Liver (tissue), 3 donors: ENCODE results near the gene MYH7B.

ENCODE experiments used
- CTCF ChIP-seq: fragments of 150-350 bp; IDR thresholded peaks from 2 replicates; pipeline ENCODE4 v1.5.1; 2017; ENCODE audit warnings: improper control_type of control experiment, low read depth, low read length; ENCODE audit not compliant: missing input control
- GABPA ChIP-seq, 2 donors: IDR thresholded peaks in 1 of 2; conservative IDR thresholded peaks in 1 of 2; 2 replicates each; pipeline ENCODE4 v1.6.1; 2016; ENCODE audit warnings: antibody characterized with exemption in 2 of 2, mild to moderate bottlenecking in 1 of 2, moderate library complexity in 1 of 2
- JUND ChIP-seq, 2 donors: IDR thresholded peaks; 2 replicates each; pipeline ENCODE4 v1.6.1; 2016; ENCODE audit warnings: antibody characterized with exemption in 2 of 2
- RAD21 ChIP-seq, 2 donors: IDR thresholded peaks; 2 replicates each; pipeline ENCODE4 v1.6.1; 2016; ENCODE audit warnings: antibody characterized with exemption in 2 of 2, mild to moderate bottlenecking in 2 of 2
- RXRA ChIP-seq, 2 donors: IDR thresholded peaks; 2 replicates each; pipeline ENCODE4 v1.6.1; 2017 to 2018; ENCODE audit warnings: antibody characterized with exemption in 2 of 2, mild to moderate bottlenecking in 1 of 2
- TAF1 ChIP-seq: conservative IDR thresholded peaks from 2 replicates; pipeline ENCODE4 v1.6.1; 2016; ENCODE audit warnings: antibody characterized with exemption, mild to moderate bottlenecking
- TF ChIP-seq, protein P1 (sequence below): IDR thresholded peaks from 2 replicates; pipeline ENCODE4 v1.6.1; 2016; ENCODE audit warnings: antibody characterized with exemption
- donor health status: healthy.
- donor health status: healthy.

- TF ChIP-seq GABPA (IDR thresholded peaks at IDR 0.05 in 1 of 2, conservative IDR thresholded peaks at IDR 0.05 in 1 of 2) (no peak), CTCF (no peak), RAD21 (IDR thresholded peaks at IDR 0.05) (no peak), RXRA (IDR thresholded peaks at IDR 0.05) (no peak), TAF1 (no peak), JUND (IDR thresholded peaks at IDR 0.05) (no peak)
- TF ChIP-seq, protein P1, sequence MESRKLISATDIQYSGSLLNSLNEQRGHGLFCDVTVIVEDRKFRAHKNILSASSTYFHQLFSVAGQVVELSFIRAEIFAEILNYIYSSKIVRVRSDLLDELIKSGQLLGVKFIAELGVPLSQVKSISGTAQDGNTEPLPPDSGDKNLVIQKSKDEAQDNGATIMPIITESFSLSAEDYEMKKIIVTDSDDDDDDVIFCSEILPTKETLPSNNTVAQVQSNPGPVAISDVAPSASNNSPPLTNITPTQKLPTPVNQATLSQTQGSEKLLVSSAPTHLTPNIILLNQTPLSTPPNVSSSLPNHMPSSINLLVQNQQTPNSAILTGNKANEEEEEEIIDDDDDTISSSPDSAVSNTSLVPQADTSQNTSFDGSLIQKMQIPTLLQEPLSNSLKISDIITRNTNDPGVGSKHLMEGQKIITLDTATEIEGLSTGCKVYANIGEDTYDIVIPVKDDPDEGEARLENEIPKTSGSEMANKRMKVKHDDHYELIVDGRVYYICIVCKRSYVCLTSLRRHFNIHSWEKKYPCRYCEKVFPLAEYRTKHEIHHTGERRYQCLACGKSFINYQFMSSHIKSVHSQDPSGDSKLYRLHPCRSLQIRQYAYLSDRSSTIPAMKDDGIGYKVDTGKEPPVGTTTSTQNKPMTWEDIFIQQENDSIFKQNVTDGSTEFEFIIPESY: no peak
Measured at GRCh38 chr20:34989670-34990069, 34.0 kb downstream of the MYH7B start.
